Suprapubic skin (tissue), 3 donors: ENCODE results near the gene CTBP2.

Experiments used
- POLR2AphosphoS5 ChIP-seq, 3 donors: sonication (generic); formaldehyde crosslinking; IDR thresholded peaks; one replicate each; pipeline ENCODE4 v1.6.1; 2017; ENCODE audit warnings: antibody characterized with exemption in 3 of 3
- TF ChIP-seq, protein P1 (sequence below), 2 donors: fragments of 200-600 bp in 1 of 2; fragments of 450-650 bp in 1 of 2; sonication (generic) in 1 of 2; IDR thresholded peaks; one replicate each; pipeline ENCODE4 v1.5.1; 2016 to 2019; ENCODE audit warnings: antibody characterized with exemption in 2 of 2, mild to moderate bottlenecking in 1 of 2, moderate library complexity in 1 of 2

DNA sequence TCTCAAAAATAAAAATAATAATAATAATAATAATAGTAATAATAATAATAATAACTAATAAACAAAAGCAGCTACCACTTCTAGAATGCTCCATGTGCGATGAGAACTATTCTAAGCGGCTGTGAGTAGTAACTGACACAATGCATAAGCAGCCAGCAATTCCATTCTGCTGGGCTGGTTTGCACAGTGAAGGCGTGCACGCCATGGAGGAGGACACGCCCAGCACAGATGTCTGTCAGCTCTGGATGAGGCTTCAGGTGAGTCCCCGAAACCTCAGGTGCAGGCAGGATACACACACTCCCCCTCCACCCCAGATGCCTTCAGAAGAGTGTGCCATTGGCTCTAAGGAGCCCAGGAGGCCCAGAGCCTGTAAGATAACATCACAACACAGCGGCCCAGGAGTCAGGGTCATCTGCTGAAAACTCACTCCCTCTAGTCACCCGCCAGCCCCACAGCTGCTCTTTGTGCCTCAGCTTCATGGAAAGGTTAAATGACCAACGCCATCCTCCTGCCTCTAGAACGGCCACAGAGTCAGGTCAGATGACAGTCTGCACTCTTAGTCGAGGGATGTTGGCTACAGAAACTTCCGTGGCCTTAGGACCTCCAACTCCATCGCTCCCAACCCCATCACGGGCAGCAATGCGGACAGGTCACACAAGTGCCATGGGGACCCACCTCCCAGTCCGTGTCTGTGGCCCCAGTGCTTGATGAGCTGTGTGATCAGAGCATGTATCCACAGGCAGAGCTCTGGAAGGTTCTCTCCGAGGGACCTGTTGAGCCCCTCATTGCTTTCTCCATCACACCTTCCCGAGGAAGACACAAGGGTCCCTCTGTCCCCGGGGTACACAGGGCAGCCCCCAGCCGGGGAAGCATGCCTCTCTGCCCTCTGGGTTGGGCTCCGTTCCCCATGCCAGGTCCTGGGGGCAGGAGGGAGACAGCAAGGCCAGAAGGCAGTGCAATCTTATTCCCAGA, 103.9 kb downstream of the CTBP2 start:
- TF ChIP-seq, protein P1, sequence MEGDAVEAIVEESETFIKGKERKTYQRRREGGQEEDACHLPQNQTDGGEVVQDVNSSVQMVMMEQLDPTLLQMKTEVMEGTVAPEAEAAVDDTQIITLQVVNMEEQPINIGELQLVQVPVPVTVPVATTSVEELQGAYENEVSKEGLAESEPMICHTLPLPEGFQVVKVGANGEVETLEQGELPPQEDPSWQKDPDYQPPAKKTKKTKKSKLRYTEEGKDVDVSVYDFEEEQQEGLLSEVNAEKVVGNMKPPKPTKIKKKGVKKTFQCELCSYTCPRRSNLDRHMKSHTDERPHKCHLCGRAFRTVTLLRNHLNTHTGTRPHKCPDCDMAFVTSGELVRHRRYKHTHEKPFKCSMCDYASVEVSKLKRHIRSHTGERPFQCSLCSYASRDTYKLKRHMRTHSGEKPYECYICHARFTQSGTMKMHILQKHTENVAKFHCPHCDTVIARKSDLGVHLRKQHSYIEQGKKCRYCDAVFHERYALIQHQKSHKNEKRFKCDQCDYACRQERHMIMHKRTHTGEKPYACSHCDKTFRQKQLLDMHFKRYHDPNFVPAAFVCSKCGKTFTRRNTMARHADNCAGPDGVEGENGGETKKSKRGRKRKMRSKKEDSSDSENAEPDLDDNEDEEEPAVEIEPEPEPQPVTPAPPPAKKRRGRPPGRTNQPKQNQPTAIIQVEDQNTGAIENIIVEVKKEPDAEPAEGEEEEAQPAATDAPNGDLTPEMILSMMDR (IDR thresholded peaks at IDR 0.05) = no peak
- TF ChIP-seq POLR2AphosphoS5 (IDR thresholded peaks at IDR 0.05) = no peak
